ENCODE data around the gene ZBTB46. TPM values are rescaled to one million over a fixed set of nuclear protein-coding genes. Genes with fewer than 3 reads are reported as not detected.

Gene ZBTB46
- total and polyA plus RNA-seq, 10 of the 15 experiments (the other 5 are each of a cell fraction or from before 2014, with no cell fraction given) = 0.15 to 0.92 (median 0.34) TPM

GRCh38 chr20:63758152-63758551 is 72.9 kb downstream of the ZBTB46 start:
- Histone ChIP-seq H3K4me2 (ENCODE audit: control insufficient read depth, insufficient read depth) (no peak overlapping the region), H3K36me3 (ENCODE audit: control insufficient read depth in 2 of 2, insufficient read depth in 2 of 2, low read length in 1 of 2) (no peaks in the 10 kb centered on the region), H2AFZ (ENCODE audit: control insufficient read depth, low read depth, low read length) (no peak overlapping the region), H3K27ac (ENCODE audit: control insufficient read depth, insufficient read depth) (no peak overlapping the region), H3K9ac (ENCODE audit: control insufficient read depth, insufficient read depth, low read length) (no peak overlapping the region), H4K20me1 (ENCODE audit: control insufficient read depth, insufficient read depth) (no peaks in the 10 kb centered on the region), H3K9me3 (replicated peaks; ENCODE audit: control insufficient read depth, insufficient read depth, low read length) (no peaks in the 10 kb centered on the region), H3K79me2 (ENCODE audit: control insufficient read depth, insufficient read depth, low read length) (no peaks in the 10 kb centered on the region), H3K4me3 (no peak overlapping the region), H3K4me1 (ENCODE audit: control insufficient read depth, insufficient read depth, low read length) (no peaks in the 10 kb centered on the region), H3K27me3 (replicated peaks in 1 of 2; ENCODE audit: control insufficient read depth in 2 of 2, insufficient read depth in 2 of 2, low read length in 1 of 2) (peaks cover 0 to 2% of the 10 kb centered on the region in 2 experiments; a peak in 1 of 4 replicates)
- RAD21 ChIA-PET (ENCODE audit: unreplicated experiment) = no interaction called here
- FAIRE-seq (no peak), DNase-seq (ENCODE audit: low read depth, low spot score) (no peak), ATAC-seq (no peak)
- intact Hi-C loops (cut with micrococcal nuclease; ENCODE audit: unreplicated experiment) = no loop called here
- POLR2A ChIA-PET = interaction anchor here (0.7 kb wide), 1 partner anchor 21 kb away, joined by 3 read pairs; no protein-coding TSS in a partner anchor
- no TSS peak for BruUV-seq (replicated peaks)
- SMC1A ChIA-PET (ENCODE audit: uncharacterized antibody, unreplicated experiment) = no interaction called here
- CTCF ChIA-PET = interaction anchor here (1.1 kb wide), 1 partner anchor 12 kb away, joined by 3 read pairs; no protein-coding TSS in a partner anchor
- TF ChIP-seq HSF1 (IDR thresholded peaks at IDR 0.05; ENCODE audit: low read depth, low read length) (no peak), HCFC1 (IDR thresholded peaks at IDR 0.05; ENCODE audit: low read length) (no peak), NR2F1 (conservative IDR thresholded peaks at IDR 0.05) (no peak)
- in situ Hi-C loops (cut with MboI) = no loop called here
- 41% methylated on average over 3 of the region's 7 CpGs for WGBS (ENCODE audit: insufficient coverage, insufficient replicate concordance, low lambda C conversion rate, missing lambda C conversion rate)

- intact Hi-C loops (cut with micrococcal nuclease; ENCODE audit: unreplicated experiment) = no loop called here
- FAIRE-seq = no peak
- H3K4me2 ChIP-seq (ENCODE audit: control insufficient read depth, insufficient read depth) = no peak overlapping the region
- H3K27ac ChIP-seq (ENCODE audit: control insufficient read depth, insufficient read depth) = no peak overlapping the region
- ChIA-PET POLR2A (no interaction called here), RAD21 (ENCODE audit: unreplicated experiment) (no interaction called here), SMC1A (ENCODE audit: uncharacterized antibody, unreplicated experiment) (no interaction called here), CTCF (interaction anchor here (0.6 kb wide), 1 partner anchor 82 kb away, joined by 3 read pairs; no protein-coding TSS in a partner anchor)
- 25% methylated on average over 8 of the region's 8 CpGs for WGBS (ENCODE audit: insufficient coverage, insufficient replicate concordance, low lambda C conversion rate, missing lambda C conversion rate)
- no peak for ATAC-seq
- no peaks in the 10 kb centered on the region for H3K79me2 ChIP-seq (ENCODE audit: control insufficient read depth, insufficient read depth, low read length)
- in situ Hi-C loops (cut with MboI) = no loop called here
- no peak overlapping the region for H3K4me3 ChIP-seq
- no peak overlapping the region for H2AFZ ChIP-seq (ENCODE audit: control insufficient read depth, low read depth, low read length)
- TF ChIP-seq CHD2 (IDR thresholded peaks at IDR 0.05; ENCODE audit: borderline replicate concordance, low read depth, low read length) (no peak), POLR2A (IDR thresholded peaks at IDR 0.05; ENCODE audit: low read depth, low read length) (no peak)
- H3K9ac ChIP-seq (ENCODE audit: control insufficient read depth, insufficient read depth, low read length) = no peak overlapping the region
- peaks cover 0 to 2% of the 10 kb centered on the region in 2 experiments; a peak in 1 of 4 replicates for H3K27me3 ChIP-seq (replicated peaks in 1 of 2; ENCODE audit: control insufficient read depth in 2 of 2, insufficient read depth in 2 of 2, low read length in 1 of 2)
- H3K9me3 ChIP-seq (replicated peaks; ENCODE audit: control insufficient read depth, insufficient read depth, low read length) = no peaks in the 10 kb centered on the region
- no peaks in the 10 kb centered on the region for H4K20me1 ChIP-seq (ENCODE audit: control insufficient read depth, insufficient read depth)
- no peaks in the 10 kb centered on the region for H3K4me1 ChIP-seq (ENCODE audit: control insufficient read depth, insufficient read depth, low read length)
- BruUV-seq (replicated peaks) = no TSS peak
- no peak for DNase-seq (ENCODE audit: low read depth, low spot score)
- H3K36me3 ChIP-seq (ENCODE audit: control insufficient read depth in 2 of 2, insufficient read depth in 2 of 2, low read length in 1 of 2) = no peaks in the 10 kb centered on the region
Measured at GRCh38 chr20:63756648-63756991, 74.4 kb downstream of the ZBTB46 start.

All from GM12878 (cell line).